ENCODE data around the gene CRYBA4.

DNA sequence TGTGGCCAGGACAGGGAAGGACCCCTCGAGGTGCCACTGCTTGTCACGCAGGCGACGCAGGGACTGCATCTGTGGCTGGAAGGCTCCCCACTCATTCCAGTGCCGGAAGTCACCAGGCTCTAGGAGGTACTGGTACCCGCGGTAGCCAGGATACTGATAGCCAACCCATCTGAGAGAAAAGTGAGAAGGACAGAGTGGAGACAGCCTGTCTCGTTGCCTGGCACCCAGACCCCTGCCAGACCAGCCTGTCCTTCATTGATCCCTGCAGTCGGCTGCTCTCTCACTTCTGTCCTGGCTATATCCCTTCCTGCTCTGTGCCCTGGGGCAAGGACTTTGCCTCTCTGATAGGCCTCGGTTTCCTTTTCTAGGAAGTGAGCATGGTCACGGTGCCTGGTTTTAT lies 22.3 kb upstream of the CRYBA4 start:
- TF ChIP-seq, protein P1, sequence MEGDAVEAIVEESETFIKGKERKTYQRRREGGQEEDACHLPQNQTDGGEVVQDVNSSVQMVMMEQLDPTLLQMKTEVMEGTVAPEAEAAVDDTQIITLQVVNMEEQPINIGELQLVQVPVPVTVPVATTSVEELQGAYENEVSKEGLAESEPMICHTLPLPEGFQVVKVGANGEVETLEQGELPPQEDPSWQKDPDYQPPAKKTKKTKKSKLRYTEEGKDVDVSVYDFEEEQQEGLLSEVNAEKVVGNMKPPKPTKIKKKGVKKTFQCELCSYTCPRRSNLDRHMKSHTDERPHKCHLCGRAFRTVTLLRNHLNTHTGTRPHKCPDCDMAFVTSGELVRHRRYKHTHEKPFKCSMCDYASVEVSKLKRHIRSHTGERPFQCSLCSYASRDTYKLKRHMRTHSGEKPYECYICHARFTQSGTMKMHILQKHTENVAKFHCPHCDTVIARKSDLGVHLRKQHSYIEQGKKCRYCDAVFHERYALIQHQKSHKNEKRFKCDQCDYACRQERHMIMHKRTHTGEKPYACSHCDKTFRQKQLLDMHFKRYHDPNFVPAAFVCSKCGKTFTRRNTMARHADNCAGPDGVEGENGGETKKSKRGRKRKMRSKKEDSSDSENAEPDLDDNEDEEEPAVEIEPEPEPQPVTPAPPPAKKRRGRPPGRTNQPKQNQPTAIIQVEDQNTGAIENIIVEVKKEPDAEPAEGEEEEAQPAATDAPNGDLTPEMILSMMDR (IDR thresholded peaks at IDR 0.05) = no peak
- no peak for TF ChIP-seq POLR2A (IDR thresholded peaks at IDR 0.05)
